COLO668 (cell line): ENCODE data around the gene OPRM1.
"Not testable (repeated sequence)": the region's sequence is repeated elsewhere in the genome, so short reads cannot be mapped to it uniquely, and the experiment has no call there.

ENCODE experiments used
- DNase-seq: peaks from one replicate; lab custom pipeline; 2025; ENCODE audit not compliant: unreplicated experiment; lab: John Stamatoyannopoulos, UW

Gene OPRM1

DNA sequence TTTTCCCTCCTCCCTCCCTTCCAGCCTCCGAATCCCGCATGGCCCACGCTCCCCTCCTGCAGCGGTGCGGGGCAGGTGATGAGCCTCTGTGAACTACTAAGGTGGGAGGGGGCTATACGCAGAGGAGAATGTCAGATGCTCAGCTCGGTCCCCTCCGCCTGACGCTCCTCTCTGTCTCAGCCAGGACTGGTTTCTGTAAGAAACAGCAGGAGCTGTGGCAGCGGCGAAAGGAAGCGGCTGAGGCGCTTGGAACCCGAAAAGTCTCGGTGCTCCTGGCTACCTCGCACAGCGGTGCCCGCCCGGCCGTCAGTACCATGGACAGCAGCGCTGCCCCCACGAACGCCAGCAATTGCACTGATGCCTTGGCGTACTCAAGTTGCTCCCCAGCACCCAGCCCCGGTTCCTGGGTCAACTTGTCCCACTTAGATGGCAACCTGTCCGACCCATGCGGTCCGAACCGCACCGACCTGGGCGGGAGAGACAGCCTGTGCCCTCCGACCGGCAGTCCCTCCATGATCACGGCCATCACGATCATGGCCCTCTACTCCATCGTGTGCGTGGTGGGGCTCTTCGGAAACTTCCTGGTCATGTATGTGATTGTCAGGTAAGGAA, at the start of gene OPRM1:
Gene OPRM1, plus strand, starts transcription at position 10 of the 612 bp plus-strand sequence. Its CDS starts 305 bp downstream, at position 315.
- DNase-seq = no peak

DNA sequence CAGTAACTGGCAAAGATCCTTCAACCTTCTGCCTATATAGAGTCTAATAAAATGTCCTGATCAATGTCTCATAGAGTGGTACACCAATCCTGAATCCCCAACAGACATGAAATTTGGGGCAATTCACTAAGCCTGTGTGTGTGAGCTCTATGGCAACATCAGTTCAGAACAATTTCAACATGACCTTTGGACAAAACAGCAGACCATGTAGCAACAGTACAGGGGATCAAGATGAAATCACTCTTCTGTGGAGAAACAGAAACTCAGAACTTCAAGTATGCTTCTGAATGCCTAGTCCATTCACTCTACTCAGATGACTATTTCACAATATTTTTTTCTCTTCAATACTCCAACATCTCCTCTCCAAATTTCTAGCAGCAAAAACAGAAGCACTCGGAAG, 49.1 kb upstream of the OPRM1 start:
- no peak for DNase-seq

DNA sequence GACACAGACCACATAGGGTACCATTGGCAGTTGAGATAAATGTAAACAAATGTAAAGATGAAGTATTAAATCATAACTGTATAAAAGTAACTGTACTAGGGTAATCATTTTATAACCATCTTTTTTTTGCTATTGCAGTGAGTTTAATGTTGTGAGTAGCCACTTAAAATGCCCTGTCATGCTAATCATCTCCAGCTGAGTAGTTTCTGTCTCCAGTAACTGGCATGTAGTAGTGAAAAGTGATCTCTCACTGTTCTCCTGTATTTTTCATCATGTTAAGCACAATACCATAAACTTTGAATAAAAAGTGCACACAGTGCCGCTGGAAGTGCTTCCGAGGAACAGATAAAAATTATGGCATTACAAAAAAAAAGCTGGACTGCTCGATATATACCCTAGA, 45.0 kb upstream of the OPRM1 start:
- DNase-seq = no peak

DNA sequence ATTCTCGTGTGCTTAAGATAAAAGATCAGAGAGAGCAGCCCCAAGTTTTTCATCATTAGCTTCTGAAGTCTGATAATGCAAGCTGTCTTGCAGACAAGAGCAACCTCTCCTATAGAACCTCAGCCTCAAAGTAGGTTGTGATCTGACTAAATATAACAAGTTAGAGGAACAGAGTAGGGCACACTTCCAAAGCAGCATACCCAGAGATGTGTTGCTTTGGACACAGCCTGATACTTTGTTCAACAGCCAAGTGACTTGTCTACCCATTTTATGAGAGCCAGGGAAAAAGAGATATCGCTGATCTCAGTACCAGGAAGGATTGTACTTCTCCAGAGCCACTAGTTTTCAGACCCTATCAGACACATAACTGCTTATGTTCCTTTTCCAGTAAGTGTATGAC, 44.2 kb upstream of the OPRM1 start:
- no peak for DNase-seq

DNA sequence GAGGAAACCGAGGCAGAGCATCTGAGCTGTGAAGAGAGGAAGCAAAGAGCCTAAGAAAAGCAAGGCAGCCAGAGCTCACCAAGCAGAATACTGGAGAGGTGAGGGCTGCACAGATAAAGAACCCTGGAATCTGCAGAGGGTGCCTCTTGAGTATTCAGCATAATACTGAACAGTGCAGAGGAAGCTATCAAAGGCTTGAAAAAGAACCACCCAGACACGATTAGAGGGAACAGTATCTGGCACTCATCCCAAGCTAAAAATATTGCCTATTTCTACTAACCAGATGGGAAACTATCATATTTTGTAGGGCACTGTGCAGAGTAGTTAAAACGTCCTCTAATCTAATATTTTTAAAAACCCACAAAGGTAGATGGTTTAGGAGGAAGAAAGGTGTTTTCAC, 41.8 kb upstream of the OPRM1 start:
- DNase-seq = no peak

DNA sequence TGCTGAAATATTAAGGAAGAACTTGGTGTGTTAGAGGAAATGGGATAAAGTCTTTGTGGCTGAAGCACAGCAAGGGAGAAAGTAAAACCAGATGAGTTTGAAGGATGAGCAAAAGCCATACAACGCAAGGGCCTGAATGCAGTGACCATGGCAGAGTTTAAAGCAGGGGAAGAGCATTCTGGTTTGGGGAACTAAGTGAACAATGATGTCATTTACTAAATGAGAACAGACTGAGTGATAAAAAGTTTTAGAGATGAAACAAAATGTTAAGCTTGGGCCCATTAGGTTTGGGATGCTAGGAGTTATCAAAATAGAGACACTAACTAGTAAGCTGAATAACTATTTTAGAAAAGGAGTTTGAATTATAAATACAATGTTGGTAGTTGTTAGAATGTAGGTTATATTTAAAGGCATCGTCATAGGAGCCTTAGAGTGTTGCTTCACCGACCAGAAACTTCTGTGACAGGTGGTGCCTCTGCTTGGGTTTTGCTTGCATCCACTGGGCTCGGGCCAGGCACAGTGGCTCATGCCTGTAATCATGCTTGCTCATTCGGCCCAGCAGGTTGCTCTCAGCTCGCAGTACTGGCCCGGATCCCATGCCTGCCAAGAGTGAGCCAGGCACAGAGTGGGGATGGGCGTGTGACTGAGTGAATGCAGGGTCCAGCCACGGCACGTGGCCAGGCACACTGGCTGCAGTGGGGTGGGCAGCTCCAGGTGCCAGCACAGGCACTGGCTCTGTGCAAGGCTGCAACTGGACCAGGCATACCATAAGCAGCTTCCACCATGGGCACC, 37.4 kb upstream of the OPRM1 start:
- DNase-seq = no peak

DNA sequence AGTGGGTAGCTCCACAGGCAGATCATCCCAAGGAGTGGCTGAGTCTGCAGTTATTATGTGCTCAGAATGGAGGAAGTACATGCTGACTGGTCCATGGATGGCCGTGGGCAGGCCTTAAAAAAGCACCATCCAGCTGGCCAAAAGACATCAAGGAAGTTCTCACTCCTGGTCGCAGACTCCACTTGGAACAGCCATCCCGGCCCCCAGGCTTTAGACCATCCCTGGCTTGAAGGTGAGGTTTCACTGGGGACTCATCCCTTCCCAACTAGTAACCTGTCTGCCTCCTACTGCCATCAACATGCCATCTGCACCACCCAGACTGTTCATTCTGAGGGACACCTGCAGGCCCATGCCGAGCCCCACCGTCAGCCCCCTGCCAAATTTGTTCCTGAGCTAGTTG, 36.1 kb upstream of the OPRM1 start:
- no peak for DNase-seq

DNA sequence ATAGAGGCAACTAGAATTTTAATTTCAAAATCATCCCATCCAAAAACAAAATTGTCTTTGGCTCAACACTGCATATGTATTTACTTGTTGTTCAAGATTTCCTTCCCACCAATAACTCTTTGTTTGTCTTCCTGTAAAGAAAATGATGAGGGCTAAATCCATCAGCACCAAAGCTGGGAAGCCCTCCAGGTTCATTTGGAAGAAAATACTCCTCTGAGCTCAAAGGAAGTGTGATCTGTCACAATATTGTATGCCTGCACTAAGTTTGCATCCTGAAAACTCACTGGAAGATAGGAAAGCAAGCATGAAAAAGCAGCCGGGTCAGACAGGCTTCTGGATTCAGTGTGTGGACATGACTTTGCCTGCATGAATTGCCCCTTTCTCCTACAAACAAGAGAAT, 28.7 kb upstream of the OPRM1 start:
- no peak for DNase-seq

DNA sequence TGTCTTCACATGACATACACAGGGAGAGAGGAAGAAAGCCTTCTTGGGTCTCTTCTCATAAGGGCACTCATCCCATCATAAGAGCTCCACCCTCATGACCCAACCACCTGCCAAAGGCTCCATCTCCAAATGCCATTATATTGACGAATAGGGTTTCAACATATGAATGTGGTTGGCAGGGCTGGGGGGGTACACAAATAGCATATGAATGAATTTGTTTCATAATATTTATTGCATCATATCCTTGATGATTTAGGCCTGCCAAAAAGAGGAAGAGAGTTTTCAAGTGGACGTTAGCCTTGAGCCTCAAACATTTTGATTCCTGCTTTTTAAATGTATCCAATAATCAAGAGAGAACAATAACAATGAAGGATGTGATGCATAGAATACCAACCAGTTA, 26.2 kb upstream of the OPRM1 start:
- DNase-seq = no peak

DNA sequence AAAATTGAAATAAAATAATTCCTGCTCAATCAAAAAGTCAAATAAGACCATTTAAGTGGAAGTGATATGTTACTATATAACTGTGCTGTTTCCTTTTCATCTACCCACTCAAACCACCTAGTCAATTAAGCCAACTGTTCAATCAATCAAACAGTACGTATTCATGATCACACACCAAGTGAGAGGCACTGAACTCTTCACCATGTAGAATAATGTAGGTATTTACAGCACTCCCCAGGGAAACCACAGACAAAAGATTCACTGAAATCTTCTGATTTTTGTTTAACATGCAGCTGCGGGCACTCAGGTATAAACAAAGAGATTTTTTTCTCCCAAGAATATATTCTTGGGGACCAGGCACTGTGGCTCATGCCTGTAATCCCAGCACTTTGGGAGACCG, 21.3 kb upstream of the OPRM1 start:
- no peak for DNase-seq

DNA sequence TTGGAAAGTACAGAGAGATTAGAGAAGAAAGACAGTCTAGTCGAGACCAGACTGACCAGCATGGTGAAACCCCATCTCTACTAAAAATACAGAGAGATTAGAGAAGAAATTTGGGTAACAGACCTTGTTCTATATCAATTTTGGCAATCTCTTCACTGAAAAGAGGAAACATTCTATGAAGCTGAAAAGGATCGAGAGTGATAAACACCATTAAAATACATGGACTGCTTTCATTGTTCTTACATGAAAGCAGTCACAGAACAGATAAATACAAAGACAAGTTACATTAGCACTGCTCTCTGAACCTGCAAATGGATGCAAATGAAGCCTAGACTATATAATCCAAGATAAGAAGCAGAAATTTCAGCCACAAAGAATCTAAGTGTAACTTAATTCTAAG, 8.4 kb upstream of the OPRM1 start:
- no peak for DNase-seq

DNA sequence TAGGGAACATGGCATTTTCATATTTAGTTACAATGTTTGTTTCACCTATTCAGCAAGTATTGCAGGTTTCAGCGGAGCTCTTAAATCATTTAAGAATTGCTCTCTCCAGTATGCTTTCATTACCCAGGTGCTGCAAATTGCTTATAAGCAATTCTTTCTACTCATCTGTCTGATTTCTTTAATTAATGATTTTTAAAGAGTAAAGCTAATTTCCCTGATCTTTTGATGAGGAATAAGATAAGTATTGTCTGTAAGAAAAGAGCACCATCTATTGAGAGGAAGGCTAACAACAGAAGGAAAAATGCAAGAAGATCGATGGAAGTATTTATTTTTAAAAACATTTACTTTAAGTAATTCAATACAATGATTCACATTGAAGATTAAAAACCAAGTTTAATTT, 2.0 kb downstream of the OPRM1 start:
- DNase-seq = no peak

DNA sequence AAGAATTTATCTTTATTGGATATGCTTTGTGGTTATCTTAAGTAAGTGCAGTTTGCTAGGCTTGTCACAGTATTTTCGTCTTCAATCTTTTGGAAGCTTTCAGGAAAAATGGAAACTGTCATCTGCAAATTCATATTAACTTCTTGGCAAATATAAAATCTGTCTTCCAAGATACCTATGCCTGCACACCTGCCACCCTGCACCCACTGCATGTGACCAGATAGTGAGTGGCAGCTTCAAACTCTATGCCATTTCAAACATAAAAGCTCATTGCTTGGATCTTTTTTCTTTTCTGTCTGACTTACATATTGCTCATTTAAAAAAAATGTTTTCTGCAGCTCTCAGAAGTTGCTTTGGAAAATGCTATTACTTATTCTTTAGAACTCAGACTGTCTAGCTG, 14.1 kb downstream of the OPRM1 start:
- DNase-seq = no peak

DNA sequence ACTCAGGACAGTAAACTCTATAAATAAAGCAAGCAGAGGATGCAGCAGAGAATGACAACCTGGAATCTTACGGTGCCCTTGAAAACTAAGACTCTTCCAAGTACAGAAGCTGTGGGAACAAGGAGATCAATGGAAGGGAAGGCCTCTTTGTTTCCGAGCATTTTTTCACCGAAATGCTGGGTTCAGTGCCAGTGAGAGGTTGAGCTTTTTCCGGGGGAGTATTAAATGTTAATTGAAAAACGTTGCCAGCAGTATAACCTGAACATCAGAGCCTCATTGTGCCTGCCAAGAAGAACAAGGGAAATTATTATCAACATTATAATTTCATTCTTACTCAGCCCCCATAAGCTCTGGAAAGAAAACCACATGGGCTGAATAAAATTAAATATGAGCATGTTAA, 17.5 kb downstream of the OPRM1 start:
- no peak for DNase-seq

DNA sequence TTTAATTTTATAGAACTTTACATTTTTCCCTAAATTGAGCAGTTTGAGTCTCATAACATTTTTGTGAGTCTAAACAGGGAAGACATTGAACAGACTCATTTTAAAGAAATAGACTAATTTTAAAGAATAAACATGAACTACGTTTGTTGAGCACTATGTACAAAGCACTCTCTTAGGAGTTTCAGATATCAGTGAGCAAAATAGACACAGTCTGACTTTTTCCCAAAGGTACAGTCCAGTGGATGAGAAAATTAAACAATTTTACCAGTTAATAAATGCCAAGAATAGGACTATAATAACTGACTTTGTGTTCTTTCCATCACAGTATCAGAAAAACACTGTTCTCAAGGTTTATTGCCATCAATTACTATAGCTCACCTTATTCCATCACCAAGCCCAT, 18.1 kb downstream of the OPRM1 start:
- DNase-seq = no peak

DNA sequence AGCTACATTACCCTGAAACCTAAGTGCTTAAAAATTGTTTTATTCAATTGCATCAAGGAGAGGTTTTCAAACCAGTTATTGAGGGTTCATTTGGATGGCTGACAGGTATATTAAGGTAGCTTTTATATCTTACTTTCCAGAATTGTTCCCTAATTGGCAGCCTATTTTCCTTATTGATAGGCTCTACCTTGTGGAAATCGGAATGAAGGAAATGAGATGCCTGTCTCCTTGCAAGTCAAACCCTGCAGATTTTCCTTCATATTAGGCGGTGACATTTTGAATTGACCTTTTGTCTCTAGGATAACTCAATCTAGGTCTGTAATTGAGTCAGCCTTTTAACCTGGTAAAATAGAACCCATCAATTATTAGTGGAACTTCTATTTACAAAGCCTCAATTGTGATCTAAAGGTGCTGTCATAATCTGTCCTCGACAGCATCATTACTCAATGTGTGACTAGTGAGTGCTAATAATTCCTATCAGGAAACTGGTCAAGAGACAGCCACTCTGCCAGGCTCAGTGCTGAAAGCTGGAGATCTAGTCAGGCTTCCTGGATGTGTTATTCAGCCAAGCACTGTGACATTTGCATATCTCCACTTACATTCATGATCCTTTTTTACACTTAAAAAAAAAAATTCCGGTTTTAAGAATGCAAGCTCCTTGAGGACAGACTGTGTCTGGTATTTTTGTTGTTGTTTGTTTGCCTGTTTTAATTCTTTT, 20.1 kb downstream of the OPRM1 start:
- no peak for DNase-seq

DNA sequence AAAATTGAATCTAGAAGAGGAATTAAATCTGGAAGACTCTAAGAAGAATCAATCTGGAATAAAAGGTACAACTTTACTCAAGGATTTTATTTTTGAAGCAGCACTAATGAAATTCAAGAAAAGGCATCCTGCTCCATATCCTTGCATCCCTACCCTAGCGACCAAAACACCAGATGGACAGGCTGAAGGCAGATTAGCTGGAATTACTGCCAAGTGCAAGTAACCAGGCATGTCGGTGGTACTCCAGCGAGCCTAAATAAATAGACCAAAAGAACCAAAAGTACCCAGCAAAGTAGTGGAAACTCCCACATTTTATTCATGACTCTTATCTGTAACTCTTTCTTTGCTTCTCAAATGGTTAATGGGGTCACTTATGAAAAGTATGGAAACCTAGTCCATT, 21.0 kb downstream of the OPRM1 start:
- no peak for DNase-seq

DNA sequence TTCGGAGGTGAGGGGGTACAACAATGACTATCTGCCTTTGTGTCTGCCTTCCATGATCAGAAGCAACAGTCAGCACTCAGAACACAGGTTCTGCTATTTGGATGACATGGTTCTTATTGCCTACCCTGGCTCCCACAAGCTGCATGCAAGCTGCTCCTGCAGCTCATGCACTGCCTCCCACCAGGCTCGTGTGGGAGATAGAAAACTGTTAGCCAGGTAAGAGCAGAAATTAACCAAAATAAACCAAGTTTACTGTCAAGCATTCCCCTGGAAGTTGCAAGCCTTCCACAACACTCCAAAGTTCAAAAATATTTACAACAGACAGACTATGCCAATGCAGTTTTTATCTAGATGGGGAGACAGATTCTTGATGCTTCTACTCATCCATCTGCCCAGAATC, 31.0 kb downstream of the OPRM1 start:
- DNase-seq = no peak

DNA sequence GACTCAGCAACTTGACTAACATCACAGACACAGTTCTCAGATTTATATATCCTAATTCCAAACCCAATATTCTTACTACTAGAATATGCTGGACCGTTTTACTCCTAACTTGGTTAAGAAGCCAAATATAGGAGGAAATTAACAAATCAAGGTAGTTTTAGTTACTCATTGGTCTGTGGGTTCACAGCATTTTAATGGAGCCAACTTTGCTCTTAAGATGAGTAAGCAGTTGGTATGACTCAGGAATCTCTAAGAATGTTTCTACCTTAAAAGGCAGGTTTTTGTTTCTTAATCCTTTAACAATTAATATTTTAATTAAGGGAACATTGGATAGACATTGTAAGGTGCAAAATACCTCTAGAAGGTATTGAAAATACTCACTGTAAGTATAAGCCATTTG, 31.6 kb downstream of the OPRM1 start:
- no peak for DNase-seq

DNA sequence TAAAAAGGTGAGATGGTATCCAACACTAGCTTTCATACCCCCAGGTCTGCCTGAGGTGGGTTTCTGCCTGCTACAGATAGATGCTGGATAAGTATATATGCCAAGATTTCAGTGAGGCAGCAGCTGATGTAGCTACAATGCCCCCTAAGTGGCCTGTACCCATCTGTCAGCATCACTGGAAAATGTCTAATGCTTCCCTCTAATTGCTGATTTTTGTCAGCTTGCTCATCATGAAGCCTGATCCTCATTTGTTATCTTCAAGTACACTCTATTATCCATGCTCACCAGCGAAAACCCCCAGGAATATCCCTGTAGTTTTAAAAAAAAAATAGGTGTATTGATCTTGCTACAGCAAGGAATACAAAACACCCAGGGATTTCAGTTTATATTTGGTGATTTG, 32.2 kb downstream of the OPRM1 start:
- DNase-seq = no peak

DNA sequence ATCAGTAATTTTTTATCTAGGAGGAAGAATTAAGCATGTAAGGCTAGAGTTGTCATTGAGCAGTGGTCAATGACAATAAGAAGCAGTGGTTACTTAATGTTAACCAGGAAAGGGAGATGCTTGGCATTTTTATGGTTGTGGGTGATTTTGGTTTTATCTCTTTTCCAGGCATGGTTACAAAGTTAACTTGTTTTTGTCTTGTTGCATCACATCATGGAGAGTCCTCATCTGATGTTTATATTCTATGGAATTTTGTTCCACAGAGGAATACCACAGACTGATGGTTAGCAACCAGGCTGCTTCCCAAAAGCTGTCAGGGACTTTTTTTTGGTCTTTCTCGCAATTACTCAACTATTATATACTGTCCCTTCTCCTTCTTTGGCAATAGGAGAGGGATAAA, 32.7 kb downstream of the OPRM1 start:
- DNase-seq = no peak

DNA sequence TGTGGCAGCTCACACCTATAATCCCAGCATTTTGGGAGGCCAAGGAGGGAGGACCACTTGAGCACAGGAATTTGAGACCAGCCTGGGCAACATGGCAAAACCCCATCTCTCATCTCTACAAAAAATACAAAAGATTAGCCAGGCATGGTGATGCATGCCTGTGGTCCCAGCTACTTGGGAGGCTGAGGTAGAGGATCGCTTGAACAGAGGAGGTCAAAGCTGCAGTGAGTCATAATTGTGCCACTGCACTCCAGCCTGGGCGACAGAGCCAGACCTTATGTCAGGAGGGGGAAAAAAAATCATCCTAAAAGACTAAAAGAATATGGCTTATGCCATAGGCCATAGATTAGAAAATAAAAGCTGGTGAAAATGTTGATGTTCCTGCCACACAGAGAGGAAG, 39.6 kb downstream of the OPRM1 start:
- not testable (repeated sequence) for DNase-seq
